Stimulated activated CD4-positive, alpha-beta T cell treated with anti-CD3 and anti-CD28 coated beads, TNF-alpha, amount 100 ng/mL, for 4 hours (primary cell): Measurements from ENCODE around the gene EVPLL.
"Not testable (repeated sequence)": the region's sequence is repeated elsewhere in the genome, so short reads cannot be mapped to it uniquely, and the experiment has no call there.

Source experiments
- DNase-seq, 3 experiments: peaks; one replicate each; pipeline ENCODE4 v3.0.0-alpha.2; 2020; ENCODE audit warnings: low read depth in 3 of 3

EVPLL gene

GRCh38 chr17:18379246-18380146 is 1.9 kb downstream of the EVPLL start:
- no peak for DNase-seq

DNA sequence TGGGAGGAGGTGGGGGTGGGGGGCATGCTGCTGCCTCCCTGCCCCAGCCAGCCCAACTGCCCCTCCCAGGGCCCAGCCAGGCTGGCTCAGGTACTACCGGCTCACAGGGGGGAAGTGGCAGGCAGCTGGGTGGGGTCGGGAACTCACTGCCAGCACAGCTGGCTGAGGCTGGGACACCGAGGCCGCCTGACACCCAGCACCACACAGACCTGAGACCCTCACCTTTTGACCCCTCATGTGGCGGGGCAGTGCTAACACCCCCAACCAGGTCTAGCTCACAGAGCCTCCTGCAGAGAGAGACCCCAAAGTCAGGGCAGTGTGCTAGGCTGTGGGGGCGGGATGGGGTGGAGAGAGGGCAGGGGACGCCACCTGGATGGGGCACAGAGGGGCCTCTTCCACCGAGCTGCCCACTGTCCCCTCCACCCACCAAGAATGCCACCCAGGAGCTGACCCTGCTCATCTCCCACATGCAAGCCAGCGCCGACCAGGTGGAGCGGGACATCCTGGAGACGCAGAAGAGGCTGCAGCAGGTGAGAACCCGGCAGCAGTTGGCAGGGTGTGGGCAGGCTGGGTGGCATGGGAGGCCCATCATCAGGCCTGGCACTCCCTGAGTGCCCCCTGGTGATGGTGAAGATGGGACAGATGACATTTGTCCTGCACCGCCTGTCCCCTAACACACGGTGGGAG is 3.0 kb downstream of the EVPLL start:
- DNase-seq: no peak

DNA sequence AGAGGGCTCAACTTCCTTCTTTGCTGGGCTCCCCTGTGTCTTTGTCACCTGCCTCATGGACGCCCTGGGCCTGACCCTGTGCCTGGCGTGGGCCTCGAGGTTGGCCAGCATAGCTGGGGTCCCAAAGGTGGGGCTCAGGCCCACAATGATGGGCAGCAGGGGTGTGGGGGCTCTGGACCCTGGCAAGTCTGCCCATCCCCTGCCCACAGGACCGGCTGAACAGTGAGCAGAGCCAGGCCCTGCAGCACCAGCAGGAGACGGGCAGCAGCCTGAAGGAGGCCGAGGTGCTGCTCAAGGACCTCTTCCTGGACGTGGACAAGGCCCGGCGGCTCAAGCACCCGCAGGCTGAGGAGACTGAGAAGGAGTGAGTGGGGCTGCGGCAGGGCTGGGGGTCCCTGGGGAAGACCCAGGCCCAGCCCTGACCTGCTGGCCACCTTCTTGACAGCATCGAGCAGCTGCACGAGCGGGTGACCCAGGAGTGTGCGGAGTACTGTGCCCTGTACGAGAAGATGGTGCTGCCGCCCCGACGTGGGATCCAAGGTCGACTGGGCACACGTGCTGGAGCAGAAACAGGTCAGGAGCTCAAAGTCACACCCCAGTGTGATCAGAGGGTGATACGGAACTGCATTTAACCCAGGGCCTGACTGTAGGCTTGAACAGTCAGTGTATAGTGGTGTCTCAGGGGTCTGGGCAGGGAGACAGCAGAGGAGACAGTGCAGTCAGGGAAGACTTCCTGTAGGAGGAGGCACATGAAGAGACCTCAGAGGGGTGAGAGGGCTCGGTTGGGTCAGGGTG is 3.8 kb downstream of the EVPLL start:
- no peak for DNase-seq

DNA sequence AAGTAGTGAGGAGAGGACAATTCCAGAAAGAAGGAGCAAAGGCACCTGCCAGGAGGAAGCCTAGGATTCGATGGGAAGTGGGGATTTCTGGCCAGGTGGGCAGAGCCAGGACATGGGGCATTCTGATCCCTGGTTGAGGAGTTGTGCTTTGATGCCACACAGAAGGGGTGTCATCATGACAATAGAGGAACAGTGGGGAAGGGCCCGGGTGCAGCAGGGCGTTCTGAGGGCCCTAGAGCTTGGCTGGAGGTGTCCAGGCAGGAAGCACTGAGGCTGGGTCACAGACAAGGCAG is 4.3 kb downstream of the EVPLL start:
- no peak for DNase-seq

GRCh38 chr17:18382441-18383078 is 5.0 kb downstream of the EVPLL start:
- no peak for DNase-seq

DNA sequence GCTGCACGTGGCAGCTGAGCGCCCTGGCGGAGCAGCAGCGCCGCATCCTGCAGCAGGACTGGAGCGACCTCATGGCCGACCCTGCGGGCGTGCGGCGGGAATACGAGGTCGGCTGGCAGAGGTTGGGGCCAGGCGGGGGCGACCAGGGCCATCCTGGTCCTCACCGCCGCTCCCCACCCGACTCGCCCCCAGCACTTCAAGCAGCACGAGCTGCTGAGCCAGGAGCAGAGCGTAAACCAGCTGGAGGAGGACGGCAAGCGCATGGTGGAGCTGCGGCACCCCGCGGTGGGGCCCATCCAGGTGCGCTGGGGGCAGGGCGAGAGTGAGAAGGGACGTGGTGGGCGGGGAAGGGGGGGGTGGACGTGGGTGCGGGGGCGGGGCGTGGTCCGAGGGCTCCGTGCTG is 5.5 kb downstream of the EVPLL start:
- DNase-seq: not testable (repeated sequence)

GRCh38 chr17:18384271-18384670 is 6.7 kb downstream of the EVPLL start:
- not testable (repeated sequence) for DNase-seq

DNA sequence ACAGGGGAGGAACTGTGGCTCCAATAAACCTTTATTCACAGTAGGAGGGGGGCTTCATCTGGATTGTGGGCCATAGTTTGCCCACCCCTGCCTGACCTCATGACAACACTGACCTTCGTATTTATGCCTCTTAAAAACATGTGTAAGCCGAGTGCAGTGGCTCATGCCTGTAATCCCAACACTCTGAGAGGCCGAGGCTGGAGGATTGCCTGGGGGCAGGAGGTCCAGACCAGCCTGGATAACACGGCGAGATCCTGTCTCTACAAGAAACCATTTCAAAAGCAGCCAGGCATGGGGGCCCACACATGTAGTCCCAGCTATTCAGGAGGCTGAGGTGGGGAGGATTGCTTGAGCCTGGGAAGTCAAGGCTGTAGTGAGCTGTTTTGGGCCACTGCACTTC is 10.0 kb downstream of the EVPLL start:
- not testable (repeated sequence) for DNase-seq

- not testable (repeated sequence) for DNase-seq
Observed at GRCh38 chr17:18388266-18388665, 10.7 kb downstream of the EVPLL start.

DNA sequence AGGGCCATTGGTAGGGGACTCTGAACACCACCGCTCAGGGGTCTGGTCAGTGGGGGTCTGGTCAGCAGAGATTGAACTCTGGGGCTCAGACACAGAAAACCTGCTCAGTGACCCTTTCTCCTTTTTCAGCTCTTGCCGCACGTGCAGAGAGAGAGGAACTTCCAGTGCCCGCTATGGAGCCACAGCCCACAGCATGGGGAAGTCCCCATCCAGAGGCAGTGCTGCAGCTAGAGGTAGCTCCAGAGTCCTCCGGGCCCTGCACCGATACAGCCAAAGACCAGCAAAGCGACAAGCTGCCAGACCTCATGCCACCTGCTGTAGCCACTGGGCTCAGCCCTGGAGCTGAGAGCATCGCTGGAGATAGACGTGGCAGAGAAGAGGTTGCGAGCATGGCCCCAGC is 11.2 kb downstream of the EVPLL start:
- DNase-seq: not testable (repeated sequence)

- not testable (repeated sequence) for DNase-seq
Observed at GRCh38 chr17:18401872-18402590, 24.5 kb downstream of the EVPLL start.

GRCh38 chr17:18403166-18403565 is 25.6 kb downstream of the EVPLL start:
- not testable (repeated sequence) for DNase-seq

DNA sequence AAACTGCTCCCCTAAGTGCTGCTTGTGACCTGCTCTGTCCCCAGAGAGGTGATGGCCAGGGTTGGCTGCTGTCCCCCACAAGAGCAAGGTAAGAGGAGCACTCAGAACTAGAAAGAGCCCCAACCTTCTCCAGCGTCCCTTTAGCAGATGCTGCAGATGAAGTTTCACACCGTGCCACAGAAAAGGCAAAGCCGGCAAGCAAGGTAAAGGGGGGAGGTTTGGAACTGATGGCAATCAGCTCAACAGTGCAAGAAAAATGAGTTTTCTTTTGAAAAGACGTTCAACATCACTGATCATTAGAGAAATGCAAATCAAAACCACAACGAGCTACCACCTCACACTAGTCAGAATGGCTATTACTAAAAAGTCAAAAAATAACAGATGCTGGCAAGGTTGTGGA is 26.0 kb downstream of the EVPLL start:
- DNase-seq: not testable (repeated sequence)

GRCh38 chr17:18408906-18409305 is 31.3 kb downstream of the EVPLL start:
- not testable (repeated sequence) for DNase-seq

DNA sequence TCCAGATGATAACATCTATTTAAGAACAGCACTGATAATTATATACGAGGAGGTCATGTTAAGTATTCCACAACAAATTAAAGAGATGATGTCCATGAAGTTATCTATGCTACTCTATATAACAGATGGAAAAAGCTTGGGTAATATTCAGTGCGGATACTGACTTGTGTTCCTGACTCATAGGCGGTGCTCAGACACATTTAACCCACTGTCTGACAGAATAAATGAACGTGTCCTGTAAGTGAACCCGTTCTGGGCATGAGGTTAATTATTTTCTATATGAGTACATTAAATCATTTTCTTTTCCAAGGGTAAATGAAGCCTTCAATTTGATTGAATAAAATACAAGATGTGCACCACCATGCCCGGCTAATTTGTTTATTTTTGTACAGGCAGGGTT is 31.7 kb downstream of the EVPLL start:
- DNase-seq: not testable (repeated sequence)

GRCh38 chr17:18410736-18411135 is 33.2 kb downstream of the EVPLL start:
- DNase-seq: not testable (repeated sequence)

GRCh38 chr17:18411377-18411864 is 33.8 kb downstream of the EVPLL start:
- peak in 2 of 3 experiments; percentile 6 to 34 for DNase-seq

GRCh38 chr17:18412001-18412538 is 34.5 kb downstream of the EVPLL start:
- not testable (repeated sequence) for DNase-seq

DNA sequence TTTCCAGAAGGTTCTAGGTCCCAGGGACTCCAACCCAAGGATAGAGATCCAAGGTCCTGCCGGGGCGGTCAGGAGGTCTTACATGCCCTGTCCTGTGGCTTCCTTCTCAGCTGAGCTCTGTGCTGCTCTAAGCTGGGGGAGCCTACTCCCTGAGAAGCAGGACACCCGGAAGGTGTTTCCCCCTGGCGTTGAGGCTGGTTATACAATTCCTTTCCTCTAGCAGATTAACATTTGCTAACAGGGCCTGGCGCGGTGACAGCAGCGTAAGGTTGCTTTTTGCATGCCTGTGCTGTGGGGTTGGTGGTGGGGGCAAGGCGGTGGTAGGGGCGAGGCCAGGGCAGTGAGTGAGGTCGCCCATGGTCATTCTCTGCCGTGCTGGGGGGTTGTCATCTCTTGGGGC is 43.9 kb downstream of the EVPLL start:
- DNase-seq: not testable (repeated sequence)

- not testable (repeated sequence) for DNase-seq
Observed at GRCh38 chr17:18422464-18422863, 44.9 kb downstream of the EVPLL start.

DNA sequence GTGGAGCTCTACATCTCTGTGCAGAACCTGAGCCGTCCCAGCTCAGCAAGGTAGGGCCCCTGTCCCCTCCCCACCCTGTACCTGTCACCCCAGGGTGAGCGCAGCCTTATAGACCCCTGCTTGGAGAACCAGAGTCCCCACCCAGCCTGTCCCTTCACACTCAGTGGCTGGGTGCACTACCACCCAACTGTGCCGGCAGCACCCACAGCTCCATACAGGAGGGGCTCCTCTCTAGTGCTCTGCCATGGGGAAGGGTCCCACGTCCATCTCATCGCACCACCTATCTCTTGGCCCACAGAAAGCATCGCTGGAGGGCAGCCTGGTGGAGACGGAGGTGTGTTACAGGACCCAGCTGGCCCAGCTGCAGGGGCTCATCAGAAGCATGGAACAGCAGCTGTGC is 45.4 kb downstream of the EVPLL start:
- not testable (repeated sequence) for DNase-seq
